Endothelial cell of hepatic sinusoid (primary cell): ENCODE measurements around the gene DPYD.

Source experiments
- in situ Hi-C: cut with HindIII; loops from 2 replicates; pipeline ENCODE4 v1.10.0; 2017; ENCODE audit warnings: low sequenced_read_pairs

Gene DPYD

DNA sequence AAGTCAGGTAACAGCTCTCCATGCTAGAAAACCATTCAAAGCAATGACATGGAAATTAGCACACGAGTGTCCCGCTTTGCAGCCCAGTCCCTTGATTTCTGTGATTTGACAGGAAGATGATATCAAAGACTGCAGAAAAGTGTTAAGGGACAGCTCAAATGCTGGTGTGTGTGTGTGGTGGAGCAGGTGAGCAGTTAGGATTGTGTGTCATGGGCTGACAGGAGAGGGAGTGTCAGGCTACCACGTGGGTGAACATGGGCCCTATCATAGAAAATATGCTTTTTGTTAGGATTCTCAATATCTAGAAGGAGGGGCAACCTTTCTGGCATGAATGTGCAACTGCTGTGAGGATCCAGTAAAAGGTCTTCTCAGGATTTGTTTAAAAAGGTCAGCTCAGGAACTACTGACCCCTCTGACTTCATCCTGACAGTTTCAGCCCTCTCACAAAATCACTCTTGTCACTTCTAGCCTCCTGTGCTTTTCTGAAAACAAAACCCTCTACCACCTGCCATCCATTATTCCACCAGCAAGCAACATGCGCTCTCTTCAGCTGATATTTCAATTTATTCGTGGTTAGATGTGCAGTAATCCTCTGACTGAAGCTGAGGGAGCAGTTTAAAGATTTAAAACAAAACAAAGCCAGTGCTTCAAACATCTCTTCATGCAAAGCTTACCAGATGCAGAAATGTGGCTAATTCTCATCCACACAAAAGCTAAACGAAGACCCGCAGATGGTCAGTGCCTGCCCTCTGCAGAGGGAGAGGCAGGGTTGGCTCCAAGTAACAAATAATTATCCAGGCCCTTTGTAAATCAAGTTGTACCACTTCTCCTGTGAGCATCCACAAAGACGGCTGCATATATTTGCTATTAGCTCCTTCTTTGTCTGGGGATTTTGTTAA lies 801.3 kb downstream of the DPYD start:
- in situ Hi-C loops = no loop called here

DNA sequence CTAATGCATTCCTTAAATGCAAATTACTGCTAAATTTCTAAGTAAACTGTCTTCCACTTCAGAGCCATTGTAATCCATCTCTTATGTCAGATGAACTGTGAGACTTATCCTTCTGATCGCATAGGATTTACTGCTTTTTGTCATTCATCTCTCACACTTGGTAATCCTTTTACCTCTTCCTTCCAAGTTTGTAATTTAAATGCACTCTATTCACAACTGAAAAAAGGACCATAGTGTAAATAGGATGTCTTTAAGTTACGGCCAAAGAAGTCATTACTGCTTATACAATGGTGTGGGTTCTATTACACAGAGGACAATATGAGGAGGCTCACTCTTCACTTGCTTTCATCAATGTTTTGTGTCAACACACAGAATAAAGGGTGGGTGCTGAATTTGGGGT lies 806.0 kb downstream of the DPYD start:
- in situ Hi-C loops = no loop called here

DNA sequence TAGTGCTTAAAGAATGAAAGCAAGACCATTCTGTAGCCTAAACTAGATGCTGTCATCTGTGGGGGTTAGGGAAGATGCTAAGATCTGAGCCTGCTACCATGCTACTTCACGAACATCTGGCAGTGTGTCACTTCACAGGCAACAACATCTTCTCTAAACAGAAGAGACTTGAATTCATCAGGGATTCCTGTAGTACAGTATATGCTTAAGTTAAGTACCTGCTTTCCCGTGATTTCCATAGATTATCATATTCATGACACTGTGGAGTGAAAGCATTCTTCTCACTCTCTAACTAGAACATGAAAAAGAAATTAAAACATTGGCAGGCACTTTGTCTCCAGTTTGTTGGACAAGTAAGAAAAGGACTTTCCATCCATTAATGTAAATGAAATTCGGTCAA lies 808.4 kb downstream of the DPYD start:
- in situ Hi-C loops = no loop called here

DNA sequence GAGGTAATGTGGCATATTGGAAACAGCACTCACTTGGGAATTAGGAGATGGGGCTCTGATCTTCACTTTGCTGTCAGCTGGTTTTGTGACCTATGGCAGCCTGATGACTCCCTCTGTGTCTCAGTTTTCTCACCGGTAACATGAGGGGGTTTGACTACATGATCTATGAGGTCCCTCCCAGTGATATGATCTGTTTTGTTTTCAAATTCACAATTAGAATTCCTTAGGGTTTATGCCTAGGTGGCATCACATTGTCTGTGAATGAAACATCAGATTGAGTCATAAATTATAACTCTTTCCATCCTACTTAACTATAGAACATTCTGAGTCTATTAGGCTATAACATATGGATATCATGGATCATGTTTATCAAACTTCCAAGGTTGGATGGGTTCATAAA lies 812.7 kb downstream of the DPYD start:
- in situ Hi-C loops = no loop called here

DNA sequence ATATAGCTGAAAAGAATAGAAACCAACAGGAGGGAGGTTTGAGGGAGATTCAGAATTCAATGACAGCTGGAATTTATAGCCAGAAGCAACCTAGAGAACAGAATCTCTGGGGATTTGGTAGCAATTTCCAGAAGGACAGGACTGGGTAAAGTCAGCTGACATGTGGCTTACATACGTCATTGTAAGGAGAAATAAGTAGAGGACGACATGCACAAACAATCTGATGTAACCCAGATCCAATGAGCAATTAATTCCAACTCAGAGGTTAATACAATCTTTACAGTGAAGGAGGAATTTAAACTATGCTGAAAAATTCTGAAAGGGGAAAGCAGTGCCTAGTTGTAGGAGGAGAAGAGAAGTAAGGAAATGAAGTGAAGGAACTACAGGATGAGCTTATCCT lies 815.3 kb downstream of the DPYD start:
- in situ Hi-C loops = no loop called here

DNA sequence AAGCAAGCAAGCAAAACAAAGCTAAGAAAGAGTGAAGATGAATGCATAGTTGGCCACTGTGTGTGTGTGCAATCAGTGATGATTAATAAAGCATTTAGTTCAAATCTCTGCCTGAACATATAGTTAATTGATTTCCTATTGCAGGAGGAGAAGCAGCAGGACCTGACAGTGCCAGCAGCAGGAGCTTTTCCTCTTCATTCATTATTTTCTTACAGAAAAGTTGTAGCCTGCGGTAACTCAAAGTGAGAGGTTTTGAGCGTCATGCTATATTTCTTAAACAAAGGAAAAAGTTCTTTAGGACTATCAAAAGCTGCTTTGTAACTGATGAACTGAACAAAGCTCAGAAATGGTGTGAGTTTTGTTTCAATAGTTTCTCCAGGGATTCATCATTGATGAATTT lies 819.3 kb downstream of the DPYD start:
- in situ Hi-C loops = no loop called here

DNA sequence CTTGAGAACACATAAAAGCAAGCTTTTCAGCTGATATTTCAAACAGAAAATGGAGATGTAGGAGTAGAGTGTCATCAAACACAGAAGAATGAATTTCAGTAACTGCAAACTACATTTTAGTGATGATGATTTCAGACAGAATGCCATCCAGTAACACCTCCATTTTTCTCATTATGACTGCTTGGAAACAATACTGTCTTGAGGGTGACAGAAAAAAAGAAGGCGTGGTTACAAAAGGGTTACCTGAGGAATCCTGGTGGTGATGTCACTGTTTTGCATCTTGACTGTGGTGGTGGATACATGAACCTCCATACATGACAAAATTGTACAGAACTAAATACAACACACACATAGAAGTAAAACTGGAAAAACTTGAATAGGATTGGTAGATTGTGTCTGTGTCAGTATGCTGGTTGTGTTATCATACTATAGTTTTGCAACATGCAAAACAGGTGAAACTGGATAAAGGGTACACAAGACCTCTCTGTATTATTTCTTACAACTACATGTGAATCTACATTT lies 823.4 kb downstream of the DPYD start:
- in situ Hi-C loops = no loop called here

DNA sequence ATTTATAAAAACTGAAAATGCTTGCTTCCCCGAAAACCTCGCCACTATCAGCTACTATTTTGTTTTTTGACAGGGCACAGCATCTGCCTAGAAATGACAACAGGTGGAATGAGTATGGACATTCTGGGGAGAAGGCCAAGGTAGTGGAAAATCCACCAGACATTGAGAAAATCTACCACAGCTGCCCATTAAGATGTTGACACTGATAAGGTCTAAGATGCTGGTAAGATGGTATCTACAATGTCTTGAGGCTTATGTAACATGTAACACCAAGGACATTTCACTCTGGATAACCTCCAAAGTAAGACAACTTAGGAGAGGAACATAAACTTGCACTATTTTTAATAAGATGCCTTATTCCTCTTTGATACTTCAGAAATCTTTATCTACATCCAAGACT lies 825.1 kb downstream of the DPYD start:
- in situ Hi-C loops = no loop called here

DNA sequence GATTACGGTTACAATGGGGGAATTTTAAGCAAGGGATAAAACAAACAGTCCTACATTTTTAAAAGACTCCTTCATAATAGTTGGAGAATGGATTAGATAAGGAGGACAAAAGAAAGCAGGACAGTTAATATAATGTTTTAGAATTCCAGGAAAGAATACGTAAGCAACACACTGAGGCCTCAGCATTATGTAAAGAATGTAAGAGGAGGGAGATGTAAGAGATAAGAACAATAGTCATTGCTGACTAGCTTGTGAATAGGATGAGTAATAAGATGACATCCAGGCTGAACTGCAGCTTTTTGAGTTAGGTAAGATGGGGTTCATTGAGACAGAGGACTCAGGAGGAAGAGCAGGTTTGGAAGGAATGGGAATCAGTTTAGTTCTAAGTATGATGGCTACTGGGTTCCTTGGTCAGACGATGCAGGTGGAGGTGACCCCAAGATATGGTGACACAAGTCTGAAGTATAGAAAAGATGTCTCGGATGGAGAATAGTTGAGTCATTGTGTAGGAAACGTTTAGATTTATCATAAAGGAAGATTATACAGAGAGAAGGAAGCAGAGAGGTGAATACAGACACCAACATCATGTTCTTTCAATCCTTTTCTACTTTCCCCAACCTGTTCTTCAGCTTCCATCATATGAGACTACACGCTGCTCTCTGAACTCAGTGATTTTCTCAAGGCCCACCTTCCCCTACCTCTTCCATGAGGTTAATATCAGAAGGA lies 826.4 kb downstream of the DPYD start:
- in situ Hi-C loops = no loop called here

DNA sequence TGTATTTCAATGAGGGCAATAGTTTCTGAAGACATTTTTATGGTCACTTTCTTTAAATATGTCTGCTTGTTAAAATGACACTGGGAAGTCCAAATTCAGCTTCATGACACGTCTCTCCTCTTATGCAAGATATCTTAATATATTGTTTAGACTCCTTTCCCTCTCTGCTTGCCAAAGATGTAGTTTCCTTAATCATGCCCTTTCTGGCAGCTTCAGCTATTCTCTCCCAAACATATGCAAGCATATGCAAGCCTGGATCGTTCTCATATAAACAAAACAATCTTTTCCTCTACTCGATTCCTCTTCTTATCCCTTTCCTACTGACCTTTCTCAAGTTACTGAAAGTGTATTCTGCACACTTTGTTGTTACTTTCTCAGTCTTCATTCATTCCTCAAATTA lies 827.1 kb downstream of the DPYD start:
- in situ Hi-C loops = no loop called here

DNA sequence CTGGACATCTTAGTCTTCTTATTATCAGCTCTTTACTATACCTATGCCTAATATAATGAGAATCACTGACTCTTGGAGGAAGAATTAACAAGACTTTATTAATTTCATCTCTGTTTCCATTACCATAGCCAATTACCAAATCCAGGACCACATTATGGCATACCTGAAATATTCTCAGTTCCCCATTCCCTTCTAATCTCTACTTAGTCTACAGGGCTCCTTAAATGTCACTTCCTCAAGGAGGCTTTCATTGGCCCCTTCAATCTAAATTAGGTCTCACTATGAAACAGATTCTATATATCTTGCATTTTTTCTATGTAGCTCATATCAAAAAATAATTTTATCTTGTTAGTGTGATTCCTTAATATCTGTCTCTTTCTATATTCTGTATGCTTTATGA lies 828.0 kb downstream of the DPYD start:
- in situ Hi-C loops = no loop called here

DNA sequence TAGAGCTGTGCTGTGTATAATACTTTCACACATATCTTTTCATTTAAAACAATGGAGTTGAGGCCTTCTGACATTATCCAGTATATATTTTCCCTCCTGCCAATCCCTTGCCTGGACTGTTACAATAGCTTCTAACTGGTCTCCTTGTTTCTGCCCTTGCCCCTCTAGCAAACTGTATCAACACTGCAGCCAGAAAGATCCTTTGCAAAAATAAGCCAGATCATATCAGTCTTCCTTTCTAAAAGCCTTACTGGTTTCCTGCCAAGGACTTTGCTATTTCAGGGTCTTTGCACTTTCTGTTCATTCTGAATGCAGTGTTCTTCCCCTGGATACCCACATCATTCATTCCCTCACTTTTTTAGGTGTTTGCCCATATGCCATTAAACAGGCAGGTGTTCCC lies 829.2 kb downstream of the DPYD start:
- in situ Hi-C loops = no loop called here

DNA sequence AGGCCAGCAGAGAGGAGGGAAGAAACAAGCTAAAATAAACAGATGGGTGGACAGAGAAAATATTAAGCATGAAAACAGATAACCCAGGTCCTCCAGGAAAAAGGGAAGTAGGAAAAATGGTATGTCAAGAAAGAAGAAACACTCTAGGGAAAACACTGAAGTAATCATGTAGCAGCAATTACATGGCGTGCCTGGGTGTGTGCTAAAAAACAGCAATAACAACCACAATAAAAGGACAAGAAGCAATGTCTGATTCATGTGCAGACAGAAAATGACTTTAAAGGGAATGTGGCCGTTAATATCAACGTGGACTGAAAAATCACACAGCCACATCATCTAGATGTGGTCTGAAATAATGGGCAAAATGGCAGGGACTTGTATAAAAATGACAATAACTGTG lies 829.6 kb downstream of the DPYD start:
- in situ Hi-C loops = no loop called here

DNA sequence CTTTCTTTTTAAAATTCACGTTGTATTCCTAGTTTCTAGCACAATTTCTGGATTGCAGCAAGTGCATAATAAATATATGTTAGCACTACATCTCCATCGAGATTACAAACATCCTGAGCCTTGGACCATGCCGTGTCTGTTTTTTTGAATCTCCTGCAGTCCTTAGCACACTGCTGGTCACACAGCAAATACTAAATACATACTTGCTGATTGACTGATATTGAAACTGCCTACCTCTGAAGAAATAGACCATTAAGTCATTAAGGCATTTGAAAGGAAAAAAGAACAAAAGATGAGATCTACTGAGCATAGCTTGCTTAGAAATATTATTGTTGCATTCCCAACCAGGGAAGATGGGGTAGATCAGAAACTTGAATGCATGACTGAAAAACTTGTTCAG lies 830.1 kb downstream of the DPYD start:
- in situ Hi-C loops = no loop called here

DNA sequence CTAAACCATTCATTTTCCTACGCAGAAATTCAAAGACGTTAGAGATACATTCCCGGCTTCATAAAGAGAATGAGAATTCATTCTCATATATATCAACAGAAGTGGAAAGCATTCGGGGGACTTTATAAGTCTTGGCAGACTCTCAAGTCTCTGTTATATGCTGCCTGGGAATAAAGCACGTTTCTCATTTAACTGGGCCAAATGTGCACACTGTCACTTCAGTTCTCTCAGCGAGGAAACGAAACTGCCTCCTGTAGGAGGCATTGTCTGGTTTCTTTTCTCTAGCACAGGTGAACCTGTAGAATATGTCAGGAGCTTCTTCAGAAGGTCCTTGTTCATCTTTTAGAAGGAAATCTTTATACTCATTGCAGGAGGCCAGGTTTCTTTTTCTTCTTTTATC lies 831.7 kb downstream of the DPYD start:
- in situ Hi-C loops = no loop called here

DNA sequence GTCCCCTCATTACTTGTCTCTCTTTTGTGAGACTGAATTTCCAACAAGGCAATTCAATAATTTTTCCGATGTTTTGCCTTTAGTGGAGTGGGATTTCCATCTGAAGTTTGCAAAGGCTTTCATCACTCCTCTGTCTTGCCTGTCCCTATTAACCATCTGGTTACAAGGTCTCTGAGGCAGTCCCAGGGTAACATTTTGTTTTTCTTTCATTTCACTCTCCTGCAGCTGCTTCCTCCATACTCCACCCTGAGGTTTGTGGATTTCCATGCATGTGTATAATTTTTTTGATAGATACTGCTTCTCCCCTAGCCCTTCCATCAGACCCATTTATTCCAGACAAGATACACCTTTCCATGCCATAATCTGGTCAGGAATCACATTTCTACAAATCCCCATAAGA lies 832.4 kb downstream of the DPYD start:
- in situ Hi-C loops = no loop called here

DNA sequence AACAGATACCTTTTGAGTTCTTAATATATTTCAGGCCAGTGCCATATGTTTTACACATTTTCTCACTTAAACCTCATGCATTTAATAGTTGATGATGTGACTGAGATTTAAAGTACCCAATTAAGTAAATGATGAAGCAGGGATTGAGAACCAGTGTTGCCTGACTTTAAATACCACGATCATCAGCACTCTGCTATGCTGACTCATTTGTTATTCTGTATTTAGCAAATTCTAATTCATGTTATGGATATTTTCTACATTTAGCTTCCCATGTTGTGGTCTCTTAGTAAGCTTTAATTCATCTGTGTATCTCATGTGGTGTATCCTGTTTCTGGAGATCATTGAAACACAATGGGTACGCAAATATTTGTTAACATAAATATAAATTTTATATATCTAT lies 836.3 kb downstream of the DPYD start:
- in situ Hi-C loops = no loop called here

DNA sequence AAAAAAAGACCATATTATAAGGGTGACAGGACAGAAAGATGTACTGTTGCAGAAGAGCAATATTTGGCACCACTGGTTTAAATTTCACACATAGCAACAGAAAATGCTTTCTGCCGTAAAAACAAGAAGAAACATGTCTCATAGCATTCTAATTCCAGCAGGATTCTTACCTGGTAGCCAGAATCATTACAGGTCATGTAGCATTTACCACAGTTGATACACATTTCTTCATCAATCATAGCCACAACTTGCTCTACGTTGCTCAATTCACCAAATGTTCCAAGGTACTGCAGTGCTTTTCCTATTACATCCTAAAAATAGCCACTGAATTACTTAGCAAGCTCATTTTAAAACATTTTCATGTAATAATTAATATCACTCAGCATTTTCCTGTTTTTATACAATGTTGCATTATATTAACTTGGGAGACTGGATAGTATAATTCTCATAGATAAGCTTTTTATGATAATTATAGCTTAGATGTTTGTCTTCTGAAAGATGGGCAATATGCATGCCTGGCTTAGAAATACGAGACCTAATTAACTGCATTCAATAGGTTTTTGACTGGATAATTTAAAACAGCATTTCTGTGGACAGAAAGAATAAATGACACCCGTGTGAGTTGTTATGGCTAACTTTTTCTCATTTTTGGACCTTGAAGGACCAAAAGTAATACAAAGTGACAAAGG lies 838.5 kb downstream of the DPYD start:
- in situ Hi-C loops = no loop called here

DNA sequence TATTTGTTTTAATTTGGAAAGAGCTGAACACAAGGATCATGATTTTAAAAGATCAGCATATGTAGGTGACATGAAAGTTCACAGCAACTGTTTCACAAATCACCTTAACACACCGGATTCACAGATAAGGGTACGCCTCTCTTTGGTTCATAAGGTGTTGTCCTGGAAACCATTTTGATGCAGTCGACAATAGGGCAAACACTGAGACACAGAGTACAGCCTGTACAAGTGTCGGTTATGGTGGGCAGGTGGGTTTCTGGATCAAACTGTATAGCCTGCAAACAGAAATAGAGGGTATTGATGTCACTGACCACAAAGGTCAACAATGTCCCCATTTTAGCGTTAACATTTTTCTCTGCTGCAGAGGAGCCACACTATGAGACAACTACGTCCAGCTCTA lies 842.0 kb downstream of the DPYD start:
- in situ Hi-C loops = no loop called here

DNA sequence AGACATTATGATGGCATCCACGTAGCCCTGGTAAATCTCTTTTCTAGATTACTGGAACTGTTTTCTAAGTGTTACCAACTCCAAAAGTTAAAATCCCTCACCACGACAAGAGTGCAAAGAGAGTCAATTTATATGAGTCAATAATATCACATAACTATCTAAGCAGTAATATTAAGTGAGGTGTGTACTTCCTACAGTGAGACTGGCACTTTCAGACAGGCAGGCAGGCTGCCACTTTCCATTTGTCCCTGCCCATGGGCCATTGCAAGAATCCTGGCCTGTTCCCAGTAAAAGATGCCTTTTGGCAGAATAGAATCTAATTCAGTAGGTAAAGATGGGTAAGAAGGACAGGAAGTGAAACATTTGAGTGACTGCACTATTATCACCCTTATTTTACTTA lies 843.6 kb downstream of the DPYD start:
- in situ Hi-C loops = no loop called here

DNA sequence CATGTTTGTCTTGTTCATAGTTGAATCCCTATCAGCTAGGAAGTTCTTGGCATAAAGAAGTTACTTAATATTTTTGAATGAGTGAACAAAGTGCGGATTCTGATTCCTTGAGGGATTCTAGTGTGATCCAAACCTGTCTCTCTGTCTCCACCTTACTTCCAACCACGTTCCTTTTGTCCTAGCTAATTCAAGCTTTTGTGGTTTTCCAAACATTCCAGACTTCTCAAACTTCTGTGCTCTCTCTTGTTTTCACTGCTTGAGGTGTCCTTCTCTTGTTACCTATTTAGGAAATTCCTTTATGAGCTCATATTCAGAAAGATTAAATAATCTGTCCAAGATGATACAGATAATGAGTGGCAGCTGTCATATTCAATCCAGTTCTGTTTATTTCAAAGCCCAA lies 846.1 kb downstream of the DPYD start:
- in situ Hi-C loops = no loop called here

DNA sequence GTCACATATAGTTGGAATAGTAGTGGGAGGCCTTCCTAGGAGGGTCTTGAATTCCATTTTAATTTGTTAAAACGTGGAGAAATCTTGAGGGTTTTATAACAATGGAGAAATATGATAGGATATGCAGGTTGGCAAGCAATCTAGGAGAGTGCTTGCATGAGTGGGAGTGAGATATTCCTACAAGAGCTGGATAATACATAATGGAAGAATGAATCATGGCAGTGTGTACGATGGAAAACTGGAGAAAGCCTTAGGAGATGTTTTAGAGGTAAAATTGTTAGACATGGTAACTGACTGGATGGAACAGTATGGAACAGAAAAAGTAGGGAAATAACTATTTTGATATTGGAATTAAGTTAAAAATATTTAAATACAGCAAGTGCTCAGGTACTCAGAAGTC lies 846.9 kb downstream of the DPYD start:
- in situ Hi-C loops = no loop called here
